Kidney epithelial cell (primary cell): ENCODE results near the gene SRSF12. TPM values are rescaled to one million over a fixed set of nuclear protein-coding genes. Genes with fewer than 3 reads are reported as not detected.

ENCODE experiments used
- DNase-seq: peaks from one replicate; pipeline ENCODE4 v3.0.0-alpha.2; 2010; ENCODE audit warnings: low read depth
- H3K27me3 ChIP-seq: 2 replicates; pipeline ENCODE4 v1.6.0; 2011; ENCODE audit warnings: low read length; ENCODE audit not compliant: control insufficient read depth, insufficient read depth
- H3K36me3 ChIP-seq: 2 replicates; pipeline ENCODE4 v1.5.1; 2011; ENCODE audit warnings: low read length; ENCODE audit not compliant: control insufficient read depth, insufficient read depth
- H3K4me3 ChIP-seq: 2 replicates; pipeline ENCODE4 v1.5.1; 2011; ENCODE audit warnings: low read depth, mild to moderate bottlenecking, control low read depth, low read length
- total RNA-seq: library from RNA; depleted of rRNA; stranded (reverse); fragments of >200 nt; gene quantifications from 2 replicates; pipeline ENCODE4 v1.2.3, GENCODE V29; 2015
- TF ChIP-seq, protein P1 (sequence below): IDR thresholded peaks from 2 replicates; pipeline ENCODE4 v1.5.1; 2011; ENCODE audit warnings: mild to moderate bottlenecking, moderate library complexity, low read length, control low read depth, inconsistent platforms; ENCODE audit not compliant: insufficient read depth, poor library complexity, severe bottlenecking

The SRSF12 gene
- total RNA-seq, 1 donor from 2014 or later, result 10.1 TPM

DNA sequence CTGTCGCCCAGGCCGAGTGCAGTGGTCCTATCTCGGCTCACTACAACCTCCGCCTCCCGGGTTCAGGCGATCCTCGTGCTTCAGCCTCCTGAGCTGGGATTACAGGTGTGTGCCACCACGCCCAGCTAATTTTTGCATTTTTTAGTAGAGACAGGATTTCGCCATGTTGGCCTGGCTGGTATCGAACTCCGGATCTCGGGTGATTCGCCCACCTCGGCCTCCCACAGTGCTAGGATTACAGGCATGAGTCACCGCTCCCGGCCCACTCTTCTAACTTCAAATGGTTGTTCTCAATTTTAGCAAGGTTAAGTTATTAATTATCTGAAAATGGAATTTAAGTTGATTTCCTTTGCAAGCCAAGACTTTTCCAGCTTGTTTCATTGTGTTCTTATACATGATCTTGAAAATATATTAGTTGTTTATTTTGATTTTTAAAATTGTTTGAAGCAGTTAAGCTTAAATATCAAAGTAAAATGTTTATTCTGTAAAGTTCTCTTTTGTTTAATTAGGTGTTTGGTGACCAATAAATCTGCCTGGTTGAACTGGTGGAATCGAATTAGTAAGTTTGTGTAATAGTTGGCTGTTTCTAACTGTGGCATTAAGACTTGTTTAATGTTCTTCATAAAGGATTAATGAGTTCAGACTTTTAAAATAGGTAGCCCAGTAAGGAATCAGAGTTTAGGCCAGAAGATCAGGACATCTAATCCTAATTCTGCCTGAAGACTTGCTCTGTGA lies 30.3 kb upstream of the SRSF12 start:
- TF ChIP-seq, protein P1, sequence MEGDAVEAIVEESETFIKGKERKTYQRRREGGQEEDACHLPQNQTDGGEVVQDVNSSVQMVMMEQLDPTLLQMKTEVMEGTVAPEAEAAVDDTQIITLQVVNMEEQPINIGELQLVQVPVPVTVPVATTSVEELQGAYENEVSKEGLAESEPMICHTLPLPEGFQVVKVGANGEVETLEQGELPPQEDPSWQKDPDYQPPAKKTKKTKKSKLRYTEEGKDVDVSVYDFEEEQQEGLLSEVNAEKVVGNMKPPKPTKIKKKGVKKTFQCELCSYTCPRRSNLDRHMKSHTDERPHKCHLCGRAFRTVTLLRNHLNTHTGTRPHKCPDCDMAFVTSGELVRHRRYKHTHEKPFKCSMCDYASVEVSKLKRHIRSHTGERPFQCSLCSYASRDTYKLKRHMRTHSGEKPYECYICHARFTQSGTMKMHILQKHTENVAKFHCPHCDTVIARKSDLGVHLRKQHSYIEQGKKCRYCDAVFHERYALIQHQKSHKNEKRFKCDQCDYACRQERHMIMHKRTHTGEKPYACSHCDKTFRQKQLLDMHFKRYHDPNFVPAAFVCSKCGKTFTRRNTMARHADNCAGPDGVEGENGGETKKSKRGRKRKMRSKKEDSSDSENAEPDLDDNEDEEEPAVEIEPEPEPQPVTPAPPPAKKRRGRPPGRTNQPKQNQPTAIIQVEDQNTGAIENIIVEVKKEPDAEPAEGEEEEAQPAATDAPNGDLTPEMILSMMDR, result no peak
- Histone ChIP-seq H3K36me3 (no peaks in the 10 kb centered on the region), H3K27me3 (no peaks in the 10 kb centered on the region), H3K4me3 (peak overlapping the region; percentile 13)
- DNase-seq, result no peak

DNA sequence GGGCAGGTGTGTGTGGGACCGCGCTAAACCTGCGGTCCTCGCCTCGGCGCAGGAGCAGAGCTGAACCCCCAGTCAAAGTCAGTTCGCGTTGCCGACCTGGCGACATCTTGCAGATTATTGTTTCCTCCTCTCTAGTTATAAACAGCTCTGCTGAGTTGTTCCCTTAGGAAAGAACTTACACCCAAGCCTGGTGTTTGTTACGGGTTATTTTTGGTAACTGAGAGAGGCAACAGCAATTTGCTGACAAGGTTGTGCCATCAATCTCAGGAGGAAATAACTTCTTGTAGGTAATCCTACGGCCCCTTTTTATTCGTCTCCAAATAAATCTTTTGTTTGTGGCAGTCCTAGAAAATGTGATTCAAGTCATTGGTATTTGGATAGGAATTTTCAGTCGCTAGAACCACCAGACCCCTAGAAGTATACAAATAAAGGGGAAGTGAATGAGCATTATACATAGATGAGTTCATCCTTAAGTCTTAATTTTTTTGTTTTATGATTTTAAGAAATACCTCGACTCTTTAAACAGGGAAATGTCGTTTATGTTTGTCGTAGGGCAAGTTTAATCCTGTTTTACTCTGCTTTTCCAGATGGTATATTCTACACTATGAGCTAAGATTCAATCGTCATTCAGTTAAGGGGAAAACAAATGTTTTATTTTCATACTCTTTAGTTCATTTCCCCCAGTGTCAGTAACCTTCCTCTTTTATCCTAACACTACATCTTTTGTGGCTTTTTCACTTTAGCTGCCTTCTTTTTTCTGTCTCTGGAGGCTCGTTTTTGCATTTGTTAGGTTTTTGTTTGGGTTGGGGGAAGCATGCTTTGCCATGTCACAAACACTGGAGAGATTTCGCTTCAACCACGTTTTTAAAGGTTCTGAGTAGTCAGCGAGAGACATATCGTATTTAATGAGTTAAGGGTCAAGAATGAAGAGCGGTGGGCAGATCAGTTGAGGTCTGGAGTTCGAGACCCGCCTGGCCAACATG lies 29.1 kb upstream of the SRSF12 start:
- H3K27me3 ChIP-seq, result no peaks in the 10 kb centered on the region
- no peak for DNase-seq
- H3K4me3 ChIP-seq, result peak overlapping the region; percentile 79
- H3K36me3 ChIP-seq, result no peaks in the 10 kb centered on the region
- TF ChIP-seq, protein P1, result no peak

DNA sequence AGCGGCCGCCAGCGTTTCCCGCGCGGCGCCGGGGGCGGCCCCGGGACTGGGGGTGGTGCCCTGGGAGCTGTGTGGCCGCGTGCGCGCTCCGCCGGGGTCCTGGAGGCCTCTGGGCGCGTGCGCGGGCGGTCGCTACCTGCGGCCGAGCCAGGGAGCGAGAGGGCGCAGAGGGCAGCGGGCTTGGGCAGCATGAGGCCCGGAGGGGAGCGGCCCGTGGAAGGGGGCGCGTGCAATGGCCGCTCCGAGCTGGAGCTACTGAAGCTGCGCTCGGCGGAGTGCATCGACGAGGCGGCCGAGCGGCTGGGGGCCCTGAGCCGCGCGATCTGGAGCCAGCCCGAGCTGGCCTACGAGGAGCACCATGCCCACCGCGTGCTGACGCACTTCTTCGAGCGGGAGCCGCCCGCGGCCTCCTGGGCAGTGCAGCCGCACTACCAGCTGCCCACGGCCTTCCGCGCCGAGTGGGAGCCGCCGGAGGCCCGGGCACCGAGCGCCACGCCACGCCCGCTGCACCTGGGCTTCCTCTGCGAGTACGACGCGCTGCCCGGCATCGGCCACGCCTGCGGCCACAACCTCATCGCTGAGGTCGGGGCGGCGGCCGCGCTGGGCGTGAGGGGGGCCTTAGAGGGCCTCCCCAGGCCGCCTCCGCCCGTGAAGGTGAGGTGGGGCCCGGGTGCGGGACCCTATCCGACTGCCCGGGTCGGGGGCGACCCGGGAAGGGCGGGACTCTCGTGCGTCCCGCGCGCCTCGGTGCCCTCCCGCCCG lies 28.3 kb upstream of the SRSF12 start, which contains the start of gene PM20D2:
Gene PM20D2, plus strand, starts transcription at position 100 of the 762 bp plus-strand sequence. Its CDS starts 90 bp downstream, at position 190.
- H3K27me3 ChIP-seq, result no peaks in the 10 kb centered on the region
- TF ChIP-seq, protein P1, result no peak
- peak within 1 kb of the TSS; percentile 79 for H3K4me3 ChIP-seq
- H3K36me3 ChIP-seq, result no peaks in the 10 kb centered on the region
- DNase-seq, result no peak

DNA sequence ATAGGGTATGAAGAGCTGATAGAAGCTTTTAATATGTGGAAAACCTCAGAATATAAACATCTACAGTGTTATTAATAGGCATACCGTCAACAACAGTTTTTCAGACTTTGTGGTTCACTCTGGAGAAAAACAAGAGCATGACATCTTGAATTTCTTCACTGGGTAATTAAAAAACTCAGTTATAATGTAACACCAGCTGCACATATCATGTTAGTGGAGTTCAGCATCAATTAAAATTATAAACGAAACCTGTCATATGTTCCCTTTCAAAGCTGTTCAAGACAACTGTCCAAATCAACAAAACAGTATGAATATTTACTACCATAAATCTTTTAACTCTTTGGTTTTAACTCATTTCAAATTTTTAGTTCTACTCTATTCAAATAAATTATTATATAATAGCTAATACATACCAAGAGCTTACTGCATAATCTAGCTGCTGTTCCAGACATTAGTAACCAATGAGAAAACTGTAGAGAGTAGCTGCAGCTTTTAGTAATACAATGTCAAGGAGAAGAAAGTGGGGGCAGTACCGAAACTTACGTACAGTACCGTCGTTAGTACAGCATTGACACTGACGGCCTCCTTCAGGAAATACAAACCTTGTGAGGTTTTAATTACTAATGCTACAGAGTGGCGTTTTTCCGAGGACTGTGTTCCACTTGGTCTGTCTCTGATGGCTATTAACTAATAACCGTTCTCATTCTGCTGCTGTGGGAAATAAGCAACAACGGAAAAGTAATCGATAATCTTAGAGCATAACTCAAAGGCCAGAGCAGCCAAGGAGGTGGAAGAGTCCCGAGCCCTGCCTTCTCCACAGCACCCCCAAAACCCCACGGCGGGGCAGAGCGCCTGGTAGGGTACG lies 27.5 kb upstream of the SRSF12 start:
- DNase-seq, result no peak
- H3K27me3 ChIP-seq, result no peaks in the 10 kb centered on the region
- H3K36me3 ChIP-seq, result no peaks in the 10 kb centered on the region
- TF ChIP-seq, protein P1, result no peak
- H3K4me3 ChIP-seq, result peak overlapping the region; percentile 79
